ENCODE measurements around the gene XDH.

DNA sequence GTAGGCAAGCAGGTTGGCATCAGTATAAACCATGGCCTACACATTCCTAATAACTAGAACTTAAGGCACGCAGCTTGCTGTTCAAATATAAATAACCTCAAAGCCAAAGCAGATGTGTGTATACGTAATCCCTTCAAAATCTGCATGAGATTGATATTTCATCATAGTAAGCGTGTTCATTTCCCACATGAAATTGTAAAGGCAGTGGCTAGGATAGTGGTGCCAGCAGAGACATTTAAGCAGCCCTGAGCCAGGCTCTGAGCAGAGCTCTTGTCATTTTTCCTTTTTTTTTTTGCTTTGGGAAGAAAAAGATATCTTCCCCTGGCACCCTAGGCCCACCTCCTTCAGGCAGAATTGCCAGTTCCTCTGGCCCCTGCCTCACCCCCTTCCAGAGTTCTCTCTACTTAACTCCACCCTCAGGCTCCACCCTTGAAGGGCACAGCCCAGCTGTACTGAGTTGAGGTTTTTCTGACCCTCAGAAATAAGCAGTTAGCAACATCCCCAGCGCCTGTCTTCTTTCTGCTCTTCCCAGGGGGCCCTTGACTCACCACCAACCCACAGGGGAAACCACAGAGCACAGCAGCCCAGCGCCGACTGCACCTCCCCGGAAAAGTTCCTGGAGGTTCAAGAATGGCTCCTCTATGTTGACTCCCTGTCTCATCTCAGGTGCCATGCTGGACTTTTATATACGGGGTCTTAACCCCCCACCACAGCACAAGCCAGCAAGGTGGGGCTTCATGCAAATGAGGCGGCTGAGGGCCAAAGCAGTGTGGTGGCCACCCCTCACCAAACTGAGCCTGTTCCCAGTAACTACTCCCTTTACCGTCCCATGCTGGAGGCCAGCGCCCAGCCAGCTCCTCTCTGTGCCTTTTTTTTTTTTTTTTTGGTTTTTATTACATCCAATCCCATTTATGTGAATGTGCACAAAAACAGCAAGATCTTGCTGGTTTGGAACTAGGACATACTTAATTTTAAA is 95.9 kb downstream of the XDH start:
- TF ChIP-seq CTCF (IDR thresholded peaks at IDR 0.05): no peak
- TF ChIP-seq POLR2AphosphoS5 (IDR thresholded peaks at IDR 0.05): no peak
- TF ChIP-seq EP300 (IDR thresholded peaks at IDR 0.05; ENCODE audit: low read depth): no peak
